Esophagus muscularis mucosa (tissue), 3 donors: Measurements from ENCODE around the gene SND1.

Experiments used
- EP300 ChIP-seq: sonication (generic); formaldehyde crosslinking; IDR thresholded peaks from one replicate; pipeline ENCODE4 v1.6.1; 2017; ENCODE audit warnings: antibody characterized with exemption
- TF ChIP-seq, protein P1 (sequence below), 3 experiments: fragments of 200-600 bp in 2 of 3; fragments of 450-650 bp in 1 of 3; sonication (generic) in 2 of 3; IDR thresholded peaks; one replicate each; pipeline ENCODE4 v1.5.1; 2017 to 2019; ENCODE audit warnings: antibody characterized with exemption in 3 of 3, mild to moderate bottlenecking in 2 of 3, moderate library complexity in 1 of 3

DNA sequence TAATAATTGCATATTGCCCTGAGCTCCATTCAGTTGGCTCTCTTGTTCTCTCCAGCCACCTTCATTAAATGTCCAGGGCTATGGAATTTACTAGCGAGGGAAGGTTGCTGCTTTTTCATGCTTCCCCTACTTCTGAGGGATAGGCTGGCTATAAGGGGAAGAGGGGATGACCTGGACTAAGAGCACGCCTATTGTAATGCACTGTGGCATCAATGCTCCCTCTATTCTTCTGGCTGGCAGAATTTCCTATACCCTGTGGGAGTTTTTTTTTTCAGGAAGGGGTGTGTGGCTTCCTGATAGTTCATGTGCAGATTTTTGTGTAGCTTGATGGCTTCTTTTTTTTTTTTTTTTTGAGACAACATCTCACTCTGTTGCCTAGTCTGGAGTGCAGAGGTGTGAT, 155.8 kb downstream of the SND1 start:
- TF ChIP-seq, protein P1, sequence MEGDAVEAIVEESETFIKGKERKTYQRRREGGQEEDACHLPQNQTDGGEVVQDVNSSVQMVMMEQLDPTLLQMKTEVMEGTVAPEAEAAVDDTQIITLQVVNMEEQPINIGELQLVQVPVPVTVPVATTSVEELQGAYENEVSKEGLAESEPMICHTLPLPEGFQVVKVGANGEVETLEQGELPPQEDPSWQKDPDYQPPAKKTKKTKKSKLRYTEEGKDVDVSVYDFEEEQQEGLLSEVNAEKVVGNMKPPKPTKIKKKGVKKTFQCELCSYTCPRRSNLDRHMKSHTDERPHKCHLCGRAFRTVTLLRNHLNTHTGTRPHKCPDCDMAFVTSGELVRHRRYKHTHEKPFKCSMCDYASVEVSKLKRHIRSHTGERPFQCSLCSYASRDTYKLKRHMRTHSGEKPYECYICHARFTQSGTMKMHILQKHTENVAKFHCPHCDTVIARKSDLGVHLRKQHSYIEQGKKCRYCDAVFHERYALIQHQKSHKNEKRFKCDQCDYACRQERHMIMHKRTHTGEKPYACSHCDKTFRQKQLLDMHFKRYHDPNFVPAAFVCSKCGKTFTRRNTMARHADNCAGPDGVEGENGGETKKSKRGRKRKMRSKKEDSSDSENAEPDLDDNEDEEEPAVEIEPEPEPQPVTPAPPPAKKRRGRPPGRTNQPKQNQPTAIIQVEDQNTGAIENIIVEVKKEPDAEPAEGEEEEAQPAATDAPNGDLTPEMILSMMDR (IDR thresholded peaks at IDR 0.05): no peak
- TF ChIP-seq EP300: no peak
